ENCODE measurements around the gene ZMYM4.

DNA sequence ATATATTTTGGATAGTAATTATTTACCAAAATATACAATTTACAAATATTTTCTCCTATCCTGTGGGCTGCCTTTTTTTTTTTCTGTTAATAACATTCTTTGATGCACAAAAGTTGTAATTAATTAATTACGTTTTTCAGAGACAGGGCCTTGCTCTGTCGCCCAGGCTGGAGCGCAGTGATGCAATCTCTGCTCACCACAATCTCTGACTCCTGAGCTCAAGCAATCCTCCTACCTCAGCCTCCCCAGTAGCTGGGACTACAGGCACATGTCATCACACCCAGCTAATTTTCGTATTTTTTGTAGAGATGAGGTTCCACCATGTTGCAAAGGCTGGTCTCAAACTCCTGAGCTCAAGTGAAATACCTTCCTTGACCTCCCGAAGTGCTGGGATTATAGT is 21.3 kb upstream of the ZMYM4 start:
- TF ChIP-seq POLR2A (IDR thresholded peaks at IDR 0.05) (no peak), POLR2AphosphoS5 (IDR thresholded peaks at IDR 0.05) (no peak)
- TF ChIP-seq, protein P1, sequence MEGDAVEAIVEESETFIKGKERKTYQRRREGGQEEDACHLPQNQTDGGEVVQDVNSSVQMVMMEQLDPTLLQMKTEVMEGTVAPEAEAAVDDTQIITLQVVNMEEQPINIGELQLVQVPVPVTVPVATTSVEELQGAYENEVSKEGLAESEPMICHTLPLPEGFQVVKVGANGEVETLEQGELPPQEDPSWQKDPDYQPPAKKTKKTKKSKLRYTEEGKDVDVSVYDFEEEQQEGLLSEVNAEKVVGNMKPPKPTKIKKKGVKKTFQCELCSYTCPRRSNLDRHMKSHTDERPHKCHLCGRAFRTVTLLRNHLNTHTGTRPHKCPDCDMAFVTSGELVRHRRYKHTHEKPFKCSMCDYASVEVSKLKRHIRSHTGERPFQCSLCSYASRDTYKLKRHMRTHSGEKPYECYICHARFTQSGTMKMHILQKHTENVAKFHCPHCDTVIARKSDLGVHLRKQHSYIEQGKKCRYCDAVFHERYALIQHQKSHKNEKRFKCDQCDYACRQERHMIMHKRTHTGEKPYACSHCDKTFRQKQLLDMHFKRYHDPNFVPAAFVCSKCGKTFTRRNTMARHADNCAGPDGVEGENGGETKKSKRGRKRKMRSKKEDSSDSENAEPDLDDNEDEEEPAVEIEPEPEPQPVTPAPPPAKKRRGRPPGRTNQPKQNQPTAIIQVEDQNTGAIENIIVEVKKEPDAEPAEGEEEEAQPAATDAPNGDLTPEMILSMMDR (IDR thresholded peaks at IDR 0.05): no peak

Measured in breast epithelium (tissue), 3 donors.